22Rv1 (cell line): Measurements from ENCODE around the gene TPM2.
A peak's percentile ranks its signal among the peaks of the same experiment; 100 is the strongest.

ENCODE experiments used
- H3K27ac ChIP-seq: fragments of 450-650 bp; 2 replicates; pipeline ENCODE4 v1.5.1; 2017
- CTCF ChIP-seq: fragments of 450-650 bp; IDR thresholded peaks from 2 replicates; pipeline ENCODE4 v1.5.1; 2017; ENCODE audit warnings: mild to moderate bottlenecking
- ZFX ChIP-seq: fragments of 450-650 bp; IDR thresholded peaks from 2 replicates; pipeline ENCODE4 v1.6.1; 2017; ENCODE audit warnings: antibody characterized with exemption, borderline replicate concordance

Gene TPM2

GRCh38 chr9:35695943-35696401, 6.2 kb upstream of the TPM2 start:
- H3K27ac ChIP-seq, result peak overlapping the region; percentile 26; the same call in 1 of the 2 replicates
- TF ChIP-seq CTCF (no peak), ZFX (no peak)

- no peak for TF ChIP-seq ZFX
- H3K27ac ChIP-seq, result no peak overlapping the region
Measured at GRCh38 chr9:35691757-35692301, 2.1 kb upstream of the TPM2 start.

- H3K27ac ChIP-seq, result no peak overlapping the region
- TF ChIP-seq ZFX (no peak), CTCF (no peak)
Measured at GRCh38 chr9:35691334-35691650, 1.6 kb upstream of the TPM2 start.

GRCh38 chr9:35690614-35691333, 1.0 kb upstream of the TPM2 start:
- no peak for TF ChIP-seq CTCF
- no peak for TF ChIP-seq ZFX
- no peak overlapping the region for H3K27ac ChIP-seq

GRCh38 chr9:35690294-35690613, 529 bp upstream of the TPM2 start:
- TF ChIP-seq ZFX, result no peak
- no peak for TF ChIP-seq CTCF
- H3K27ac ChIP-seq, result no peak overlapping the region

GRCh38 chr9:35688558-35689541, 875 bp downstream of the TPM2 start:
- TF ChIP-seq ZFX (no peak), CTCF (no peak)
- H3K27ac ChIP-seq, result no peak overlapping the region

GRCh38 chr9:35687972-35688557, 1.7 kb downstream of the TPM2 start:
- H3K27ac ChIP-seq, result no peak overlapping the region
- no peak for TF ChIP-seq CTCF
- TF ChIP-seq ZFX, result no peak
